PC-3 (cell line): ENCODE measurements around the gene ACVRL1. TPM values are rescaled to one million over a fixed set of nuclear protein-coding genes. Genes with fewer than 3 reads are reported as not detected.

Experiments
- ATAC-seq: fragments of 200-7000 bp; cut with Tn5 transposase; 2 replicates; pipeline ENCODE4 v1.9.1; 2020; ENCODE audit warnings: mild to moderate bottlenecking, moderate library complexity
- BruUV-seq: library from RNA; stranded (reverse); fragments of 400-500 nt; replicated peaks from 2 replicates; lab custom pipeline; 2021; lab: Mats Ljungman, UMichigan
- CTCF ChIA-PET: fragments of 300-600 bp; sonication (Branson Sonifier 250); formaldehyde crosslinking; loops from one replicate; lab custom pipeline; 2022; ENCODE audit warnings: antibody characterized with exemption; lab: Charles Lee
- POLR2A ChIA-PET: fragments of 300-600 bp; sonication (Branson Sonifier 250); formaldehyde crosslinking; loops from one replicate; lab custom pipeline; 2022; ENCODE audit warnings: antibody characterized with exemption; ENCODE audit not compliant: unreplicated experiment; lab: Charles Lee
- DNase-seq: peaks from one replicate; pipeline ENCODE4 v3.0.0-alpha.2; 2015
- H2AFZ ChIP-seq: fragments of 300-600 bp; sonication (generic); 2 replicates; pipeline ENCODE4 v1.6.0; 2016; ENCODE audit warnings: antibody characterized with exemption, low read length
- H3F3A ChIP-seq: fragments of 300-600 bp; sonication (generic); one replicate; pipeline ENCODE4 v1.6.0; 2017; ENCODE audit warnings: antibody characterized with exemption, low read length, control low read depth, mild to moderate bottlenecking; ENCODE audit not compliant: unreplicated experiment
- H3K27ac ChIP-seq: fragments of 300-600 bp; sonication (generic); 2 replicates; pipeline ENCODE4 v1.5.1; 2016; ENCODE audit warnings: mild to moderate bottlenecking, low read length
- H3K27me3 ChIP-seq: fragments of 300-600 bp; sonication (generic); 2 replicates; pipeline ENCODE4 v1.6.1; 2016; ENCODE audit warnings: low read length, mixed read lengths
- H3K36me3 ChIP-seq: fragments of 300-600 bp; sonication (generic); 2 replicates; pipeline ENCODE4 v1.6.1; 2016; ENCODE audit warnings: low read depth, mixed run types, low read length, mixed read lengths
- H3K4me1 ChIP-seq: fragments of 300-600 bp; sonication (generic); 2 replicates; pipeline ENCODE4 v1.5.1; 2016; ENCODE audit warnings: low read length; ENCODE audit not compliant: insufficient read depth
- H3K4me2 ChIP-seq: fragments of 300-600 bp; sonication (generic); 2 replicates; pipeline ENCODE4 v1.6.0; 2016; ENCODE audit warnings: low read length
- H3K4me3 ChIP-seq: fragments of 300-600 bp; sonication (generic); 2 replicates; pipeline ENCODE4 v1.5.1; 2016; ENCODE audit warnings: mild to moderate bottlenecking, low read length, mixed read lengths
- H3K79me2 ChIP-seq: fragments of 300-600 bp; sonication (generic); 2 replicates; pipeline ENCODE4 v1.6.1; 2017; ENCODE audit warnings: low read length, mixed read lengths
- H3K9ac ChIP-seq: fragments of 300-600 bp; sonication (generic); 2 replicates; pipeline ENCODE4 v1.6.0; 2016; ENCODE audit warnings: mild to moderate bottlenecking, low read length
- H3K9me2 ChIP-seq: fragments of 300-600 bp; sonication (generic); replicated peaks from 2 replicates; pipeline ENCODE4 v1.6.1; 2016; ENCODE audit warnings: mixed run types, low read length, mixed read lengths
- H3K9me3 ChIP-seq: fragments of 300-600 bp; sonication (generic); 2 replicates; pipeline ENCODE4 v1.6.1; 2016; ENCODE audit warnings: low read length, mixed read lengths
- H4K20me1 ChIP-seq: fragments of 300-600 bp; sonication (generic); 2 replicates; pipeline ENCODE4 v1.6.1; 2016; ENCODE audit warnings: low read length, mixed read lengths
- CTCF ChIP-seq: fragments of 300-600 bp; sonication (generic); conservative IDR thresholded peaks from 2 replicates; pipeline ENCODE4 v1.5.1; 2017; ENCODE audit warnings: antibody characterized with exemption, low read depth, mild to moderate bottlenecking, low read length
- EZH2 ChIP-seq: fragments of 300-600 bp; sonication (generic); IDR thresholded peaks from one replicate; pipeline ENCODE4 v1.6.1; 2017; ENCODE audit warnings: antibody characterized with exemption, mild to moderate bottlenecking, low read length; ENCODE audit not compliant: unreplicated experiment
- EZH2phosphoT487 ChIP-seq: fragments of 300-600 bp; sonication (generic); IDR thresholded peaks from 2 replicates; pipeline ENCODE4 v1.6.1; 2018; ENCODE audit warnings: mild to moderate bottlenecking, antibody characterized with exemption, low read length, borderline replicate concordance
- intact Hi-C: fragments of 100-400 bp; cut with micrococcal nuclease; formaldehyde crosslinking; loops from 2 replicates; pipeline ENCODE4 v1.9.0; 2023
- total RNA-seq: library from RNA; depleted of rRNA; stranded (reverse); fragments of >200 nt; gene quantifications from 2 replicates; pipeline ENCODE4 v1.2.3, GENCODE V29; 2014

Gene ACVRL1
- total RNA-seq, 1 experiment from 2014 or later, result not detected

GRCh38 chr12:51955702-51956101 is 48.4 kb downstream of the ACVRL1 start:
- H3K36me3 ChIP-seq, result 0 out of 2 replicates have a peak, but pooled peaks cover 5% of the 10 kb centered on the region
- TF ChIP-seq EZH2, result no peak
- no peak for TF ChIP-seq CTCF
- TF ChIP-seq EZH2phosphoT487, result no peak
- H3K27me3 ChIP-seq, result no peaks in the 10 kb centered on the region
- DNase-seq (no peak), ATAC-seq (no peak)
- ChIA-PET POLR2A (no interaction called here), CTCF (no interaction called here)
- no peaks in the 10 kb centered on the region for H3F3A ChIP-seq
- H3K4me2 ChIP-seq, result no peak overlapping the region
- H4K20me1 ChIP-seq, result no peaks in the 10 kb centered on the region
- peaks cover 33% of the 10 kb centered on the region for H3K4me1 ChIP-seq
- H3K27ac ChIP-seq, result no peak overlapping the region
- no peaks in the 10 kb centered on the region for H3K9me3 ChIP-seq
- no peak overlapping the region for H3K9ac ChIP-seq
- BruUV-seq, result no TSS peak
- no peak overlapping the region for H3K4me3 ChIP-seq
- no peak overlapping the region for H2AFZ ChIP-seq
- no peaks in the 10 kb centered on the region for H3K9me2 ChIP-seq
- peaks cover 71% of the 10 kb centered on the region for H3K79me2 ChIP-seq
- intact Hi-C loops, result no loop called here

GRCh38 chr12:51958542-51958941 is 51.2 kb downstream of the ACVRL1 start:
- POLR2A ChIA-PET, result no interaction called here
- CTCF ChIA-PET, result no interaction called here

More at GRCh38 chr12:51958542-51958941, 51.2 kb downstream of the ACVRL1 start:
- Histone ChIP-seq H3K79me2 (peaks cover 58% of the 10 kb centered on the region), H3K4me1 (peaks cover 21% of the 10 kb centered on the region), H3K4me2 (no peak overlapping the region), H3K9me2 (no peaks in the 10 kb centered on the region), H2AFZ (no peak overlapping the region), H3K9ac (no peak overlapping the region), H3K27ac (no peak overlapping the region), H3K27me3 (no peaks in the 10 kb centered on the region), H3K36me3 (0 out of 2 replicates have a peak, but pooled peaks cover 9% of the 10 kb centered on the region), H3F3A (no peaks in the 10 kb centered on the region), H3K9me3 (no peaks in the 10 kb centered on the region), H3K4me3 (no peak overlapping the region), H4K20me1 (0 out of 2 replicates have a peak, but pooled peaks cover 5% of the 10 kb centered on the region)
- ATAC-seq, result no peak
- intact Hi-C loops, result no loop called here
- DNase-seq, result no peak
- no peak for TF ChIP-seq CTCF
- no peak for TF ChIP-seq EZH2
- no peak for TF ChIP-seq EZH2phosphoT487
- BruUV-seq, result no TSS peak
